Liver (tissue), 9 donors: Measurements from ENCODE around the gene CHMP4A. TPM values are rescaled to one million over a fixed set of nuclear protein-coding genes. Genes with fewer than 3 reads are reported as not detected.

Experiments
- DNase-seq: peaks from one replicate; pipeline ENCODE4 v3.0.0-alpha.2; 2017; ENCODE audit warnings: low spot score
- H3K27ac ChIP-seq, 2 donors: one replicate each; pipeline ENCODE4 v1.7.0; 2013; ENCODE audit warnings: inconsistent platforms in 2 of 2, low read length in 2 of 2, control low read depth in 1 of 2, low read depth in 1 of 2, mild to moderate bottlenecking in 1 of 2
- H3K27me3 ChIP-seq, 4 donors: one replicate each; pipeline versions ENCODE4 v1.6.1 to v1.7.0; 2013; ENCODE audit warnings: low read length in 3 of 4, inconsistent platforms in 1 of 4, mild to moderate bottlenecking in 1 of 4, moderate library complexity in 1 of 4; ENCODE audit not compliant: control insufficient read depth in 4 of 4, insufficient read depth in 4 of 4
- H3K36me3 ChIP-seq, 4 donors: one replicate each; pipeline versions ENCODE4 v1.6.1 to v1.7.0; 2013; ENCODE audit warnings: low read length in 3 of 4, mild to moderate bottlenecking in 3 of 4, low read depth in 1 of 4, moderate library complexity in 1 of 4; ENCODE audit not compliant: control insufficient read depth in 4 of 4, insufficient read depth in 3 of 4
- H3K4me1 ChIP-seq, 4 donors: one replicate each; pipeline versions ENCODE4 v1.6.1 to v1.7.0; 2013; ENCODE audit warnings: low read length in 3 of 4, mild to moderate bottlenecking in 3 of 4, moderate library complexity in 1 of 4; ENCODE audit not compliant: control insufficient read depth in 4 of 4, insufficient read depth in 4 of 4
- H3K4me3 ChIP-seq, 3 donors: one replicate each; pipeline versions ENCODE4 v1.6.1 to v1.7.0; 2013; ENCODE audit warnings: low read length in 3 of 3, control low read depth in 1 of 3, low read depth in 1 of 3, mild to moderate bottlenecking in 1 of 3
- H3K9ac ChIP-seq, 2 donors: one replicate each; pipeline ENCODE4 v1.7.0; 2013; ENCODE audit warnings: low read length in 2 of 2, mild to moderate bottlenecking in 2 of 2, moderate library complexity in 2 of 2, control low read depth in 1 of 2, low read depth in 1 of 2
- H3K9me3 ChIP-seq, 4 donors: one replicate each; pipeline versions ENCODE4 v1.6.1 to v1.7.0; 2013; ENCODE audit warnings: low read length in 3 of 4; ENCODE audit not compliant: control insufficient read depth in 4 of 4
- ATF3 ChIP-seq: IDR thresholded peaks from 2 replicates; pipeline ENCODE4 v1.6.1; 2016; ENCODE audit warnings: antibody characterized with exemption
- CTCF ChIP-seq: fragments of 150-350 bp; IDR thresholded peaks from 2 replicates; pipeline ENCODE4 v1.5.1; 2017; ENCODE audit warnings: improper control_type of control experiment, low read depth, low read length; ENCODE audit not compliant: missing input control
- EGR1 ChIP-seq, 2 donors: IDR thresholded peaks; 2 replicates each; pipeline ENCODE4 v1.6.1; 2016 to 2018; ENCODE audit warnings: antibody characterized with exemption in 2 of 2, low read depth in 2 of 2
- FOXA1 ChIP-seq: IDR thresholded peaks from 2 replicates; pipeline ENCODE4 v1.6.1; 2016; ENCODE audit warnings: antibody characterized with exemption
- FOXA2 ChIP-seq: IDR thresholded peaks from 2 replicates; pipeline ENCODE4 v1.6.1; 2016; ENCODE audit warnings: antibody characterized with exemption
- GABPA ChIP-seq, 2 donors: IDR thresholded peaks in 1 of 2; conservative IDR thresholded peaks in 1 of 2; 2 replicates each; pipeline ENCODE4 v1.6.1; 2016; ENCODE audit warnings: antibody characterized with exemption in 2 of 2, mild to moderate bottlenecking in 1 of 2, moderate library complexity in 1 of 2
- HNF4A ChIP-seq, 2 donors: conservative IDR thresholded peaks; 2 replicates each; pipeline ENCODE4 v1.6.1; 2016; ENCODE audit warnings: antibody characterized with exemption in 2 of 2, mild to moderate bottlenecking in 2 of 2
- HNF4G ChIP-seq: IDR thresholded peaks from 2 replicates; pipeline ENCODE4 v1.6.1; 2016; ENCODE audit warnings: antibody characterized with exemption
- JUND ChIP-seq, 2 donors: IDR thresholded peaks; 2 replicates each; pipeline ENCODE4 v1.6.1; 2016; ENCODE audit warnings: antibody characterized with exemption in 2 of 2
- MAX ChIP-seq: IDR thresholded peaks from 2 replicates; pipeline ENCODE4 v1.6.1; 2016; ENCODE audit warnings: antibody characterized with exemption
- NR2F2 ChIP-seq: IDR thresholded peaks from 2 replicates; pipeline ENCODE4 v1.6.1; 2016; ENCODE audit warnings: antibody characterized with exemption
- RAD21 ChIP-seq, 2 donors: IDR thresholded peaks; 2 replicates each; pipeline ENCODE4 v1.6.1; 2016; ENCODE audit warnings: antibody characterized with exemption in 2 of 2, mild to moderate bottlenecking in 2 of 2
- REST ChIP-seq: IDR thresholded peaks from 2 replicates; pipeline ENCODE4 v1.6.1; 2016; ENCODE audit warnings: antibody characterized with exemption, mild to moderate bottlenecking
- RXRA ChIP-seq, 2 donors: IDR thresholded peaks; 2 replicates each; pipeline ENCODE4 v1.6.1; 2017 to 2018; ENCODE audit warnings: antibody characterized with exemption in 2 of 2, mild to moderate bottlenecking in 1 of 2
- SP1 ChIP-seq: IDR thresholded peaks from 2 replicates; pipeline ENCODE4 v1.6.1; 2018; ENCODE audit warnings: antibody characterized with exemption, mild to moderate bottlenecking
- TAF1 ChIP-seq: conservative IDR thresholded peaks from 2 replicates; pipeline ENCODE4 v1.6.1; 2016; ENCODE audit warnings: antibody characterized with exemption, mild to moderate bottlenecking
- YY1 ChIP-seq: IDR thresholded peaks from 2 replicates; pipeline ENCODE4 v1.6.1; 2016; ENCODE audit warnings: antibody characterized with exemption, mild to moderate bottlenecking
- ZBTB33 ChIP-seq: IDR thresholded peaks from 2 replicates; pipeline ENCODE4 v1.6.1; 2016; ENCODE audit warnings: antibody characterized with exemption
- WGBS: extraction: QIAGEN DNeasy Blood & Tissue Kit; methylation state at CpG from one replicate; pipeline ENCODE4 v1.1.7; 2013; 5-methylcytosine and 5-hydroxymethylcytosine counted together
- polyA plus RNA-seq, 2 donors: library from polyadenylated mRNA; stranded (reverse) in 1 of 2; unstranded in 1 of 2; fragments of 200-250 nt in 1 of 2; fragments of >200 nt in 1 of 2; fragmentation: Nextera tagmentation in 1 of 2; extraction: Ambion mirVana in 1 of 2; gene quantifications; one replicate each; pipeline versions ENCODE4 v1.2.1 to v1.2.3, GENCODE V29; 2013 to 2015
- total RNA-seq, 2 donors: library from RNA; depleted of rRNA; stranded (reverse); fragments of >200 nt; gene quantifications; one replicate each; pipeline ENCODE4 v1.2.3, GENCODE V29; 2014
- donor health status: healthy.
- donor health status: healthy.
- donor health status: healthy.
- donor health status: healthy.
- donor health status: healthy.

CHMP4A gene
- total and polyA plus RNA-seq, 4 donors, result 14.6 to 38.7 (median 28.0) TPM

GRCh38 chr14:24226473-24226872, 13.2 kb upstream of the CHMP4A start:
- H3K27ac ChIP-seq, result no peak overlapping the region
- H3K9me3 ChIP-seq, result no peaks in the 10 kb centered on the region
- peaks cover 0 to 4% (median 2%) of the 10 kb centered on the region in 4 donors for H3K36me3 ChIP-seq
- TF ChIP-seq CTCF (no peak), RAD21 (IDR thresholded peaks at IDR 0.05) (no peak), FOXA2 (no peak), MAX (no peak), HNF4A (conservative IDR thresholded peaks at IDR 0.05) (no peak), TAF1 (no peak), RXRA (IDR thresholded peaks at IDR 0.05) (no peak), JUND (IDR thresholded peaks at IDR 0.05) (no peak), FOXA1 (no peak), REST (no peak), EGR1 (IDR thresholded peaks at IDR 0.05; ENCODE audit: low read depth in 2 of 2) (no peak), ZBTB33 (no peak), HNF4G (no peak), ATF3 (no peak), NR2F2 (no peak), SP1 (no peak), YY1 (no peak), GABPA (IDR thresholded peaks at IDR 0.05 in 1 of 2, conservative IDR thresholded peaks at IDR 0.05 in 1 of 2) (no peak)
- no peak overlapping the region for H3K4me3 ChIP-seq
- DNase-seq, result no peak
- H3K4me1 ChIP-seq, result peaks cover 4 to 15% (median 12%) of the 10 kb centered on the region in 4 donors
- WGBS, result 56% methylated on average over 1 of the region's 1 CpG
- H3K27me3 ChIP-seq, result no peaks in the 10 kb centered on the region
- H3K9ac ChIP-seq, result no peak overlapping the region
